ENCODE data around the gene FHAD1.
A peak's percentile ranks its signal among the peaks of the same experiment; 100 is the strongest.

Gene FHAD1

DNA sequence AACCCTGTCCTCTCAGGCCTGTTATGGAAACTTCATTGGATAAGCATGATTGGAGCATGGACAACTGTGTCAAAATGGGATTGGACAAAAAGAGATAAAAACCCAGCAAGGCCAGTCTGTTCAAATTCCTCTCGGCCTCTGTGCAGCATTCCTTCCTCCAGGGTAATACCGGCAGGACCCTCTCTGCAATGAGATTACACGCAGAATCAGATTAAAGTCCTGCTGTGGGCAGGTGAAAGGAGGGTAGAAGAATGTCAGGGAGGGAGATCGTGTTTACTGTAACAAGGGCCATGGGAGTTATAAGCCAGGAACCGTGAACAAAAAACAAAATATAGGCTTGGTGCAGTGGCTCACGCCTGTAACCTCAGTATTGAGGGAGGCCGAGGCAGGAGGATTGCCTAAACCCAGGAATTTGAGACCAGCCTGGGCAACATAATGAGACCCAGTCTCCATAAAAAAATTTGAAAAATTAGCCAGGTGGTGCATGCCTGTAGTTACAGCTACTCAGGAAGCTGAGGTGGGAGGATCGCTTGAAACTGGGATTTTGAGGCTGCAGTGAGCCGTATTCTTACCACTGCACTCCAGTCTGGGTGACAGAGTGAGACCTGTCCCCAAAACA, 157.0 kb downstream of the FHAD1 start:
- in situ Hi-C loops (cut with HindIII; ENCODE audit: low sequenced_read_pairs): no loop called here
- no peak overlapping the region for H3K4me3 ChIP-seq (ENCODE audit: low read depth, low read length)
- DNase-seq (ENCODE audit: low read depth): no peak
- TF ChIP-seq, protein P1, sequence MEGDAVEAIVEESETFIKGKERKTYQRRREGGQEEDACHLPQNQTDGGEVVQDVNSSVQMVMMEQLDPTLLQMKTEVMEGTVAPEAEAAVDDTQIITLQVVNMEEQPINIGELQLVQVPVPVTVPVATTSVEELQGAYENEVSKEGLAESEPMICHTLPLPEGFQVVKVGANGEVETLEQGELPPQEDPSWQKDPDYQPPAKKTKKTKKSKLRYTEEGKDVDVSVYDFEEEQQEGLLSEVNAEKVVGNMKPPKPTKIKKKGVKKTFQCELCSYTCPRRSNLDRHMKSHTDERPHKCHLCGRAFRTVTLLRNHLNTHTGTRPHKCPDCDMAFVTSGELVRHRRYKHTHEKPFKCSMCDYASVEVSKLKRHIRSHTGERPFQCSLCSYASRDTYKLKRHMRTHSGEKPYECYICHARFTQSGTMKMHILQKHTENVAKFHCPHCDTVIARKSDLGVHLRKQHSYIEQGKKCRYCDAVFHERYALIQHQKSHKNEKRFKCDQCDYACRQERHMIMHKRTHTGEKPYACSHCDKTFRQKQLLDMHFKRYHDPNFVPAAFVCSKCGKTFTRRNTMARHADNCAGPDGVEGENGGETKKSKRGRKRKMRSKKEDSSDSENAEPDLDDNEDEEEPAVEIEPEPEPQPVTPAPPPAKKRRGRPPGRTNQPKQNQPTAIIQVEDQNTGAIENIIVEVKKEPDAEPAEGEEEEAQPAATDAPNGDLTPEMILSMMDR (IDR thresholded peaks at IDR 0.05; ENCODE audit: low read depth, low read length, missing control alignments): no peak

DNA sequence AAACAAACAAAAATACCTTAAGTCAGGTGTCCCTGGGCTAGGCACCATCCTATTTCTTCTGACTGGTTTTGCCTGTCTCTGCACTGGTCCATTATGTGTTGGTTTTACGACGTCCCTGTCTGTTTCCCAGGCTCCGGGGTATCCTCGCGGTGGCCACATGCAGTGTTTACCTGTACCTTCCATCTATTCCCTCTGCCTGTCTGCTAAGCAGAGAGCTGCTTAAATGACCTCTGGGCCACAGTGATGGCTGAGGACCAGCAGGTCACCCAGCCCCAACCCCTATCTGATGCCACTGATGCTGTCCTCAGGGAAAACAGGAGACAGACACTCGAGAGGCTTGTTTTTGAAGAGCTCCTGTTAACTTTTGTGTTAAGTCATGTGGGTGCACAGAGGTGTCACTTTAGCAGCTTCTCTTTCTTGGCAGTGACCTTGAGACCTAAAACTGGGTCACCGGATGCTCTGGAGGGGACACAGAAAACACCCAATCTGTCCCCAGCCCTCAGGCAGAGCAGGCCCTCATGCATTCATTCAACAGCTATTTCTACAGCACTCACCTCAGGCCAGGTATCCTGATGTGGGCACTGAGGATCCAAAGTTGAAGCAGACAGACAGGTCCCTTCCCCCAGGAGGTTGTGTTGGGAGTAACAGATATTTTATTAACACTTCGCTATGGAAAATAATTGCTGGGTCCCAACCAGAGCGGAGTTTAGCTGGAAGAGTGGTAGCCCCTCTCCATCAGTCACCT, 158.3 kb downstream of the FHAD1 start:
- in situ Hi-C loops (cut with HindIII; ENCODE audit: low sequenced_read_pairs): no loop called here
- H3K4me3 ChIP-seq (ENCODE audit: low read depth, low read length): no peak overlapping the region
- DNase-seq (ENCODE audit: low read depth): no peak
- TF ChIP-seq, protein P1 (IDR thresholded peaks at IDR 0.05; ENCODE audit: low read depth, low read length, missing control alignments): no peak

DNA sequence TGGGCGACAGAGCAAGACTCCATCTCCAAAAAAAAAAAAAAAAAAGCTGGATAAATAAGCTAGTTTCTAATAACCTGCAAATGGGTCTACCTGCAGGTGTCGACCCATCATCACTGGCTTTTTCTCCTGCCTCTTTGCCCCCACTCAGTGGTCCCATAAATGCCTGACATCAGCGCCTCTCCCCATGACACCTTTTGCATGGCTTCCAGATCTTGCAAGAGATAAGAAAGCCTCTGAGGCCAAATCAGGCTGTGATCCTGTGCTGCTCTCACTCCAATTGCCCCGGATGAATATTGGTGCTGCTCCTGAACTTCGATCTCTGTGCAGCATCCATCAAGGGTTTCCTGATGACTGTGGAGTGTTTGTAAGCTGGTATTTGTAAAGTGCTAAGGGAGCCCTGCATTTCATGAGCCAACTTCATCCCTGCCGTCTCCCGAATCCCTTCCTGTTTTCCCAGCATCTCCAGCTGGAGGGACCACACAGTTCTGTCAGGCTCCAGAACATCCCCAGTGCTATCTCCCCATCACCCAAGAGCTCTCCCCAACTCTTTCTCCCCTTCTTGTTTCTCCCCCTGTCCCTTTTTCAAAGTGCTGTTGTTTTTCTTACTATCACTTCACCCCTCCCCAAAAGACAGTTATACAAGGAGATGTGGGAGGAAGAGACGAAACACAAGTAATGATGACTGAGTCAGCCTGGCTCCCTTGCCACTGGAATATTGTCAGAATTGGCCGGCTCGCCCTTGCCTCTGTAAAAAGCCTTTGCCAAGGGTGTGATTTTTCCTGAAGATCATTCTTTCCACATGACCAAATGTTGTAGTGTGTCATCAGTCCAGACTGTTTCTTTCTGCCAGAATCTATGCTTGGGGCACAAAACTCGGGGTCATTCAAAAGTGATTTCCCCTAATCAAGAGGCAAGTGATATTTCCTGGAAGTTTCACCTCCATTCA, 159.9 kb downstream of the FHAD1 start:
- TF ChIP-seq, protein P1 (IDR thresholded peaks at IDR 0.05; ENCODE audit: low read depth, low read length, missing control alignments): no peak
- H3K4me3 ChIP-seq (ENCODE audit: low read depth, low read length): no peak overlapping the region
- in situ Hi-C loops (cut with HindIII; ENCODE audit: low sequenced_read_pairs): no loop called here
- DNase-seq (ENCODE audit: low read depth): peak; percentile 56

DNA sequence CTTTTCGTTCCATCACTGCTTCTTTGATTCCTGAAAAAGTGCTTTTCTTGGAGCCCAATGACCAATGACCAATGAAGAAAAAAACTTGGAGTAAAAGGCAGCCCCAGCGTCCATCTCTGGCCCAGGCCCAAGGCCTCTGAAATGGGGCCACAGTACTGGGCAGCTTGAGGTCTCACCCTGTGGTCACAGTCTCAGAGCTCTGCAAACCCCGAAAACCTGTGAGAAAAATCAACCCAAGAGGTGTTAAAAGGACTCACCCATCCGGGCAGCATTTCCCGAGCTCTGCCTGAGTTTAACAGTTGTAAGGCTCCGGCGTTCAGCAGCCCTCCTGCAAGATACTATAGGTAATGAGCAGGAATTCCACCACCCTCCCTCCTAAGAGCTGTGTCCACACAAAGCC, 160.6 kb downstream of the FHAD1 start:
- no peak for DNase-seq (ENCODE audit: low read depth)
- no peak overlapping the region for H3K4me3 ChIP-seq (ENCODE audit: low read depth, low read length)
- in situ Hi-C loops (cut with HindIII; ENCODE audit: low sequenced_read_pairs): no loop called here
- TF ChIP-seq, protein P1 (IDR thresholded peaks at IDR 0.05; ENCODE audit: low read depth, low read length, missing control alignments): no peak

DNA sequence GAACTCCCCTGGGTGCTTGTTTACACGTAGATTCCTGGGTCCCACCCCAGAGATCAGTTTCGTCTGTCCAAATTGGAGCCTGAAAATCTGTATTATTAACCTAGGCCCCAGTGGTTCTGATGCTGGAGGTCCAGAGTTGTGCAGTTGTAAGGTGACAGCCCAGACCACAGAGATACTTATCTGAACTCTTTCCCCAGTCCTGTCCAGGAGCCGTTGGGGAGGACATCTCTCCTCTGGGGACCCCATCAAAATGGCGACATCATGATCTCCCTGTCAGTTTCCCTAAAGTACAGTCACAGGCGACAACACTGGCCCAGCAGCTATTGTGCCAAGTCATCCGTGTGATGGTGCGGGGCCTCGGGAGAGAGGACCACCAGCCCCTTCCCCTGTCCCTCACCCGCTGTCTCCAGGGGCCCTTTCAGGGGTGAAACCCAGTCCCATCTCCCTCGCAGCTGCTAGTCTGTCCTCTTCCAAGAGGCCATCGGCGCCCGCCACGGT, 161.9 kb downstream of the FHAD1 start:
- in situ Hi-C loops (cut with HindIII; ENCODE audit: low sequenced_read_pairs): no loop called here

More for the DNA sequence above, 161.9 kb downstream of the FHAD1 start:
- TF ChIP-seq, protein P1 (IDR thresholded peaks at IDR 0.05; ENCODE audit: low read depth, low read length, missing control alignments): no peak
- peak overlapping the region; percentile 87 for H3K4me3 ChIP-seq (ENCODE audit: low read depth, low read length)
- no peak for DNase-seq (ENCODE audit: low read depth)
